HCT116 (cell line): ENCODE data around the gene CNPY3. TPM values are rescaled to one million over a fixed set of nuclear protein-coding genes. Genes with fewer than 3 reads are reported as not detected.
A peak's percentile ranks its signal among the peaks of the same experiment; 100 is the strongest.

Source experiments
- ATAC-seq: fragments of 200-7000 bp; cut with Tn5 transposase; 2 replicates; pipeline ENCODE4 v1.9.1; 2020; ENCODE audit warnings: mild to moderate bottlenecking, moderate library complexity
- BruUV-seq: library from RNA; stranded (reverse); fragments of 400-500 nt; replicated peaks from 2 replicates; lab custom pipeline; 2021; lab: Mats Ljungman, UMichigan
- CTCF ChIA-PET: fragments of 300-600 bp; sonication (Branson Sonifier 250); formaldehyde crosslinking; loops from one replicate; lab custom pipeline; 2021; ENCODE audit warnings: antibody characterized with exemption; lab: Charles Lee
- POLR2A ChIA-PET: fragments of 300-600, 350-600 bp; sonication (Branson Sonifier 250); formaldehyde crosslinking; loops from one replicate; lab custom pipeline; 2021; ENCODE audit warnings: antibody characterized with exemption; lab: Charles Lee
- RAD21 ChIA-PET, 2 experiments: fragments of 300-600 bp; sonication (Branson Sonifier 250); formaldehyde crosslinking; loops; one replicate each; lab custom pipeline; 2023; ENCODE audit warnings: low total read pairs in 2 of 2; ENCODE audit not compliant: uncharacterized antibody in 2 of 2, unreplicated experiment in 2 of 2, low non-redundant PET in 1 of 2; lab: Charles Lee
- DNase-seq: peaks from one replicate; pipeline ENCODE4 v3.0.0-alpha.2; 2010; ENCODE audit warnings: low read depth, low spot score
- H2AFZ ChIP-seq: fragments of 200-600 bp; shearing (Covaris generic), sonication (generic); 2 replicates; pipeline ENCODE4 v1.6.1; 2017; ENCODE audit warnings: low read depth, mixed run types, mixed read lengths, antibody characterized with exemption, low read length; ENCODE audit not compliant: poor library complexity, severe bottlenecking
- H3K27ac ChIP-seq: 2 replicates; pipeline ENCODE4 v1.5.1; 2012; ENCODE audit warnings: low read depth, low read length
- H3K27me3 ChIP-seq: fragments of 200-600 bp; sonication (generic); 2 replicates; pipeline ENCODE4 v1.6.1; 2016; ENCODE audit warnings: mixed run types, low read length, mixed read lengths; ENCODE audit not compliant: insufficient read depth
- H3K36me3 ChIP-seq, 2 experiments: fragments of 200-500 bp in 1 of 2; fragments of 200-600 bp in 1 of 2; sonication (Bioruptor generic) in 1 of 2; sonication (generic) in 1 of 2; 2 replicates each; pipeline versions ENCODE4 v1.5.1 to v1.6.1; 2014 to 2016; ENCODE audit warnings: low read length in 2 of 2, inconsistent platforms in 1 of 2, mixed read lengths in 1 of 2, mixed run types in 1 of 2; ENCODE audit not compliant: insufficient read depth in 2 of 2, control insufficient read depth in 1 of 2
- H3K4me1 ChIP-seq, 2 experiments: fragments of 200-600 bp in 1 of 2; sonication (generic) in 1 of 2; 2 replicates each; pipeline versions ENCODE4 v1.5.1 to v1.6.1; 2012 to 2017; ENCODE audit warnings: low read length in 2 of 2, inconsistent platforms in 1 of 2, mild to moderate bottlenecking in 1 of 2, mixed read lengths in 1 of 2, mixed run types in 1 of 2, moderate library complexity in 1 of 2; ENCODE audit not compliant: insufficient read depth in 2 of 2, control insufficient read depth in 1 of 2
- H3K4me2 ChIP-seq: fragments of 200-600 bp; sonication (generic); 2 replicates; pipeline ENCODE4 v1.6.1; 2017; ENCODE audit warnings: mixed run types, low read length, mixed read lengths
- H3K4me3 ChIP-seq, 2 experiments: fragments of 200-600 bp in 1 of 2; sonication (generic) in 1 of 2; replicated peaks in 1 of 2; 2 replicates each; pipeline ENCODE4 v1.5.1; 2011 to 2016; ENCODE audit warnings: low read length in 2 of 2, control low read depth in 1 of 2, low read depth in 1 of 2, mild to moderate bottlenecking in 1 of 2, mixed read lengths in 1 of 2, mixed run types in 1 of 2
- H3K79me2 ChIP-seq: fragments of 200-600 bp; sonication (generic); 2 replicates; pipeline ENCODE4 v1.6.1; 2017; ENCODE audit warnings: mild to moderate bottlenecking, mixed run types, low read length, moderate library complexity, mixed read lengths; ENCODE audit not compliant: insufficient read depth
- H3K9ac ChIP-seq: fragments of 200-600 bp; sonication (generic); 2 replicates; pipeline ENCODE4 v1.6.1; 2016; ENCODE audit warnings: low read length, mixed read lengths
- H3K9me2 ChIP-seq: fragments of 200-600 bp; sonication (generic), shearing (Covaris generic); 2 replicates; pipeline ENCODE4 v1.6.1; 2017; ENCODE audit warnings: mixed run types, mild to moderate bottlenecking, moderate library complexity; ENCODE audit not compliant: insufficient read depth
- H3K9me3 ChIP-seq, 2 experiments: fragments of 200-500 bp in 1 of 2; fragments of 200-600 bp in 1 of 2; sonication (Bioruptor generic) in 1 of 2; sonication (generic) in 1 of 2; 2 replicates each; pipeline ENCODE4 v1.6.1; 2014 to 2017; ENCODE audit warnings: low read length in 2 of 2, mixed read lengths in 2 of 2, inconsistent platforms in 1 of 2, low read depth in 1 of 2, mild to moderate bottlenecking in 1 of 2, mixed run types in 1 of 2, moderate library complexity in 1 of 2; ENCODE audit not compliant: control insufficient read depth in 1 of 2, insufficient read depth in 1 of 2
- H4K20me1 ChIP-seq: fragments of 200-600 bp; sonication (generic), shearing (Covaris generic); 2 replicates; pipeline ENCODE4 v1.6.1; 2017; ENCODE audit warnings: mixed run types, mild to moderate bottlenecking, moderate library complexity; ENCODE audit not compliant: insufficient read depth
- ATF3 ChIP-seq: IDR thresholded peaks from 2 replicates; pipeline ENCODE4 v1.6.1; 2012
- CBX3 ChIP-seq: IDR thresholded peaks from 2 replicates; pipeline ENCODE4 v1.6.1; 2012; ENCODE audit warnings: low read depth
- CEBPB ChIP-seq: IDR thresholded peaks from 2 replicates; pipeline ENCODE4 v1.6.1; 2012; ENCODE audit warnings: low read depth
- CTCF ChIP-seq, 3 experiments: fragments of 200-600 bp in 1 of 3; sonication (generic) in 1 of 3; IDR thresholded peaks in 2 of 3; conservative IDR thresholded peaks in 1 of 3; 2 replicates each; pipeline ENCODE4 v1.5.1; 2012 to 2017; ENCODE audit warnings: low read depth in 2 of 3, low read length in 2 of 3, antibody characterized with exemption in 1 of 3, borderline replicate concordance in 1 of 3, control low read depth in 1 of 3, mild to moderate bottlenecking in 1 of 3, mixed read lengths in 1 of 3, mixed run types in 1 of 3, moderate library complexity in 1 of 3; ENCODE audit not compliant: insufficient read depth in 1 of 3
- POLR2AphosphoS5 ChIP-seq: IDR thresholded peaks from 2 replicates; pipeline ENCODE4 v1.6.1; 2011; ENCODE audit warnings: mild to moderate bottlenecking, low read depth, low read length, moderate library complexity
- ZFX ChIP-seq: fragments of 450-650 bp; IDR thresholded peaks from 2 replicates; pipeline ENCODE4 v1.6.1; 2017
- intact Hi-C: fragments of 100-400 bp; cut with micrococcal nuclease; formaldehyde crosslinking; loops from 2 replicates; pipeline ENCODE4 v1.10.0; 2022
- total RNA-seq: library from RNA; stranded (reverse); gene quantifications from one replicate; pipeline ENCODE4 v1.2.1, GENCODE V29; 2021; ENCODE audit not compliant: unreplicated experiment

CNPY3 gene
- total RNA-seq, 1 experiment from 2014 or later, result 49.1 TPM

GRCh38 chr6:42909835-42910234 is 19.4 kb upstream of the CNPY3 start (continued):
- TF ChIP-seq ATF3 (no peak), CBX3 (no peak), CTCF (IDR thresholded peaks at IDR 0.05 in 2 of 3, conservative IDR thresholded peaks at IDR 0.05 in 1 of 3; ENCODE audit: borderline replicate concordance in 1 of 3, insufficient read depth in 1 of 3, low read depth in 2 of 3, low read length in 2 of 3) (no peak)

GRCh38 chr6:42911171-42912021 is 17.9 kb upstream of the CNPY3 start:
- no peak overlapping the region for H3K9ac ChIP-seq
- RAD21 ChIA-PET, result no interaction called here
- CTCF ChIA-PET, result no interaction called here
- intact Hi-C loops, result no loop called here
- DNase-seq, result no peak
- H3K27me3 ChIP-seq, result no peaks in the 10 kb centered on the region
- H3K9me2 ChIP-seq, result no peaks in the 10 kb centered on the region
- POLR2A ChIA-PET, result no interaction called here
- ATAC-seq, result no peak
- TF ChIP-seq CTCF (IDR thresholded peaks at IDR 0.05 in 2 of 3, conservative IDR thresholded peaks at IDR 0.05 in 1 of 3; ENCODE audit: borderline replicate concordance in 1 of 3, insufficient read depth in 1 of 3, low read depth in 2 of 3, low read length in 2 of 3), result peak in 1 of 3 experiments; percentile 19; a peak in 1 of 6 replicates
- no peak for TF ChIP-seq ZFX
- TF ChIP-seq POLR2AphosphoS5, result no peak
- TF ChIP-seq CEBPB, result no peak
- no peaks in the 10 kb centered on the region; a peak in 1 of 4 replicates for H3K4me1 ChIP-seq
- no peak overlapping the region for H3K27ac ChIP-seq
- no peaks in the 10 kb centered on the region for H3K36me3 ChIP-seq
- H4K20me1 ChIP-seq, result no peaks in the 10 kb centered on the region
- no peaks in the 10 kb centered on the region for H3K79me2 ChIP-seq
- no peak overlapping the region for H3K4me2 ChIP-seq
- no peak overlapping the region for H2AFZ ChIP-seq
- no peak overlapping the region for H3K4me3 ChIP-seq
- no TSS peak for BruUV-seq
- no peaks in the 10 kb centered on the region for H3K9me3 ChIP-seq
